ENCODE results near the gene SDC4. TPM values are rescaled to one million over a fixed set of nuclear protein-coding genes. Genes with fewer than 3 reads are reported as not detected.

SDC4 gene
- polyA plus RNA-seq, 12 donors: 6.8 to 21.4 (median 9.6) TPM; not detected in 1

Other genes starting within 250 kb of the SDC4 start
- gene KCNS1, start 247.3 kb downstream of the SDC4 start, polyA plus RNA-seq (ENCODE audit: insufficient read length in 12 of 12): under 1 TPM in 6 of 12 donors, not detected in 6; 0.03 to 0.55 (median 0.08) TPM
- 1 to 10 TPM in 1 of 12 donors, under 1 TPM in 2, not detected in 9; 0.30 to 3.6 (median 0.54) TPM for gene WFDC5, start 233.2 kb downstream of the SDC4 start, polyA plus RNA-seq (ENCODE audit: insufficient read length in 12 of 12)
- gene WFDC12, start 224.0 kb downstream of the SDC4 start, polyA plus RNA-seq (ENCODE audit: insufficient read length in 12 of 12): not detected
- under 1 TPM in 2 of 12 donors, not detected in 10; 0.30 to 0.40 TPM for gene PI3, start 173.5 kb downstream of the SDC4 start, polyA plus RNA-seq (ENCODE audit: insufficient read length in 12 of 12)
- gene SEMG1, start 141.4 kb downstream of the SDC4 start, polyA plus RNA-seq (ENCODE audit: insufficient read length in 12 of 12): not detected
- gene SEMG2, start 127.1 kb downstream of the SDC4 start, polyA plus RNA-seq (ENCODE audit: insufficient read length in 12 of 12): not detected
- 1 to 10 TPM in 4 of 12 donors, not detected in 8; 1.0 to 2.2 (median 1.3) TPM for gene SLPI, start 93.9 kb downstream of the SDC4 start, polyA plus RNA-seq (ENCODE audit: insufficient read length in 12 of 12)
- not detected for gene RBPJL, start 41.6 kb downstream of the SDC4 start, polyA plus RNA-seq (ENCODE audit: insufficient read length in 12 of 12)
- gene MATN4, start 40.1 kb downstream of the SDC4 start, polyA plus RNA-seq (ENCODE audit: insufficient read length in 12 of 12): under 1 TPM in 10 of 12 donors, not detected in 2; 0.23 to 0.85 (median 0.43) TPM
- gene SYS1, start 14.7 kb upstream of the SDC4 start, polyA plus RNA-seq (ENCODE audit: insufficient read length in 12 of 12): 10 to 100 TPM in 11 of 12 donors, not detected in 1; 13.7 to 24.6 (median 15.6) TPM
- gene TP53TG5, start 29.9 kb upstream of the SDC4 start, polyA plus RNA-seq (ENCODE audit: insufficient read length in 12 of 12): 1 to 10 TPM in 2 of 12 donors, under 1 TPM in 8, not detected in 2; 0.17 to 1.6 (median 0.61) TPM
- gene DBNDD2, start 59.9 kb upstream of the SDC4 start, polyA plus RNA-seq (ENCODE audit: insufficient read length in 12 of 12): 10 to 100 TPM in 11 of 12 donors, not detected in 1; 19.2 to 31.0 (median 25.6) TPM
- 10 to 100 TPM in 11 of 12 donors, not detected in 1; 65.2 to 97.6 (median 73.5) TPM for gene PIGT, start 67.7 kb upstream of the SDC4 start, polyA plus RNA-seq (ENCODE audit: insufficient read length in 12 of 12)
- 1 to 10 TPM in 5 of 12 donors, under 1 TPM in 2, not detected in 5; 0.74 to 4.2 (median 1.2) TPM for gene WFDC2, start 121.3 kb upstream of the SDC4 start, polyA plus RNA-seq (ENCODE audit: insufficient read length in 12 of 12)
- gene SPINT3, start 167.2 kb upstream of the SDC4 start, polyA plus RNA-seq (ENCODE audit: insufficient read length in 12 of 12): not detected
- gene WFDC6, start 191.1 kb upstream of the SDC4 start, polyA plus RNA-seq (ENCODE audit: insufficient read length in 12 of 12): not detected
- under 1 TPM in 2 of 12 donors, not detected in 10; 0.07 to 0.11 TPM for gene EPPIN, start 199.0 kb upstream of the SDC4 start, polyA plus RNA-seq (ENCODE audit: insufficient read length in 12 of 12)
- gene WFDC8, start 230.9 kb upstream of the SDC4 start, polyA plus RNA-seq (ENCODE audit: insufficient read length in 12 of 12): not detected